NCI-H2107 treated with DMSO at 0.1 percent for 48 hours (cell line): ENCODE results near the gene AMPD1.

Experiments used
- DNase-seq: peaks from one replicate; lab custom pipeline; 2025; ENCODE audit not compliant: unreplicated experiment; lab: John Stamatoyannopoulos, UW

Gene AMPD1

GRCh38 chr1:114700036-114700600, 4.8 kb upstream of the AMPD1 start:
- DNase-seq, result no peak

- no peak for DNase-seq
These were observed 1.5 kb upstream of the AMPD1 start for GRCh38 chr1:114696810-114697209.

GRCh38 chr1:114694540-114695310, 621 bp downstream of the AMPD1 start:
- no peak for DNase-seq

GRCh38 chr1:114692947-114693346, 2.4 kb downstream of the AMPD1 start:
- no peak for DNase-seq

- DNase-seq, result peak; percentile 16
These were observed 4.3 kb downstream of the AMPD1 start for GRCh38 chr1:114691061-114691460.

- no peak for DNase-seq
These were observed 5.2 kb downstream of the AMPD1 start for GRCh38 chr1:114690148-114690547.

- DNase-seq, result no peak
These were observed 6.8 kb downstream of the AMPD1 start for GRCh38 chr1:114688526-114688925.

GRCh38 chr1:114685851-114686250, 9.5 kb downstream of the AMPD1 start:
- no peak for DNase-seq

GRCh38 chr1:114677691-114678090, 17.7 kb downstream of the AMPD1 start:
- no peak for DNase-seq

GRCh38 chr1:114676115-114676514, 19.2 kb downstream of the AMPD1 start:
- DNase-seq, result no peak

- DNase-seq, result no peak
These were observed 23.4 kb downstream of the AMPD1 start for GRCh38 chr1:114671939-114672275.

- peak; percentile 11 for DNase-seq
These were observed 24.1 kb downstream of the AMPD1 start for GRCh38 chr1:114671011-114671938.

- DNase-seq, result no peak
These were observed 25.0 kb downstream of the AMPD1 start for GRCh38 chr1:114670083-114671010.

GRCh38 chr1:114669562-114670082, 25.7 kb downstream of the AMPD1 start, which contains the start of gene DENND2C:
Gene DENND2C, minus strand, starts transcription at chr1:114670049. Its CDS starts 44,065 bp downstream, at chr1:114625984.
- peak; percentile 3 for DNase-seq

- no peak for DNase-seq
These were observed 26.4 kb downstream of the AMPD1 start for GRCh38 chr1:114668784-114669561.

GRCh38 chr1:114668373-114668772, 27.0 kb downstream of the AMPD1 start:
- DNase-seq, result no peak

GRCh38 chr1:114666954-114667353, 28.4 kb downstream of the AMPD1 start:
- DNase-seq, result no peak

- DNase-seq, result no peak
These were observed 35.1 kb downstream of the AMPD1 start for GRCh38 chr1:114660238-114660637.

- DNase-seq, result no peak
These were observed 43.5 kb downstream of the AMPD1 start for GRCh38 chr1:114651893-114652292.

- DNase-seq, result no peak
These were observed 46.8 kb downstream of the AMPD1 start for GRCh38 chr1:114648503-114648902.
